Epithelial cell of proximal tubule (primary cell): ENCODE data around the gene SHROOM2. TPM values are rescaled to one million over a fixed set of nuclear protein-coding genes. Genes with fewer than 3 reads are reported as not detected.
A peak's percentile ranks its signal among the peaks of the same experiment; 100 is the strongest.

Experiments used
- DNase-seq: peaks from one replicate; pipeline ENCODE4 v3.0.0-alpha.2; 2011; ENCODE audit warnings: low read depth
- H3K4me3 ChIP-seq: 2 replicates; pipeline ENCODE4 v1.5.1; 2011; ENCODE audit warnings: low read depth, mild to moderate bottlenecking, low read length
- total RNA-seq: library from RNA; depleted of rRNA; stranded (reverse); fragments of >200 nt; gene quantifications from 2 replicates; pipeline ENCODE4 v1.2.3, GENCODE V29; 2015
- TF ChIP-seq, protein P1 (sequence below): conservative IDR thresholded peaks from 2 replicates; pipeline ENCODE4 v1.5.1; 2012; ENCODE audit warnings: low read depth, mild to moderate bottlenecking, low read length

SHROOM2 gene
- total RNA-seq, 1 donor from 2014 or later: 8.9 TPM

DNA sequence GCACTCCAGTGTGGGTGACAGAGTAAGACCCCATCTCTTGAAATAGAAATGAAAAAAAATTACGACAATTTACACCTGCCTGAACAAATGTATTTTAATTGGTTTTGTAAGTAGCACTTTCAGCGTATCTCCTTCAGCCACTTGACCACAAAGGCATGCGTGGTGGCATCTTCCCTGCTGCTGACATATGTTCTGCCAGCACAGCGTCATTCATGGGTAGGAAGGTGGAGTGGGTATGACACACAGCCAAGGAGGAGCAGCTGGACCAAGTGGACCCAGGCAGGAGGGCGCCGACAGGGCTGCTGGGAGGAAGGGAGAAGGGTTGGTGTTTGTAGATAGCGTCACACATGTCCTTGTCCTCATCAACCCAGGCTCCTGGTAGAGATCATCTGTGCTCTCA lies 152.3 kb downstream of the SHROOM2 start:
- no peak for DNase-seq
- TF ChIP-seq, protein P1, sequence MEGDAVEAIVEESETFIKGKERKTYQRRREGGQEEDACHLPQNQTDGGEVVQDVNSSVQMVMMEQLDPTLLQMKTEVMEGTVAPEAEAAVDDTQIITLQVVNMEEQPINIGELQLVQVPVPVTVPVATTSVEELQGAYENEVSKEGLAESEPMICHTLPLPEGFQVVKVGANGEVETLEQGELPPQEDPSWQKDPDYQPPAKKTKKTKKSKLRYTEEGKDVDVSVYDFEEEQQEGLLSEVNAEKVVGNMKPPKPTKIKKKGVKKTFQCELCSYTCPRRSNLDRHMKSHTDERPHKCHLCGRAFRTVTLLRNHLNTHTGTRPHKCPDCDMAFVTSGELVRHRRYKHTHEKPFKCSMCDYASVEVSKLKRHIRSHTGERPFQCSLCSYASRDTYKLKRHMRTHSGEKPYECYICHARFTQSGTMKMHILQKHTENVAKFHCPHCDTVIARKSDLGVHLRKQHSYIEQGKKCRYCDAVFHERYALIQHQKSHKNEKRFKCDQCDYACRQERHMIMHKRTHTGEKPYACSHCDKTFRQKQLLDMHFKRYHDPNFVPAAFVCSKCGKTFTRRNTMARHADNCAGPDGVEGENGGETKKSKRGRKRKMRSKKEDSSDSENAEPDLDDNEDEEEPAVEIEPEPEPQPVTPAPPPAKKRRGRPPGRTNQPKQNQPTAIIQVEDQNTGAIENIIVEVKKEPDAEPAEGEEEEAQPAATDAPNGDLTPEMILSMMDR: no peak
- H3K4me3 ChIP-seq: no peak overlapping the region

DNA sequence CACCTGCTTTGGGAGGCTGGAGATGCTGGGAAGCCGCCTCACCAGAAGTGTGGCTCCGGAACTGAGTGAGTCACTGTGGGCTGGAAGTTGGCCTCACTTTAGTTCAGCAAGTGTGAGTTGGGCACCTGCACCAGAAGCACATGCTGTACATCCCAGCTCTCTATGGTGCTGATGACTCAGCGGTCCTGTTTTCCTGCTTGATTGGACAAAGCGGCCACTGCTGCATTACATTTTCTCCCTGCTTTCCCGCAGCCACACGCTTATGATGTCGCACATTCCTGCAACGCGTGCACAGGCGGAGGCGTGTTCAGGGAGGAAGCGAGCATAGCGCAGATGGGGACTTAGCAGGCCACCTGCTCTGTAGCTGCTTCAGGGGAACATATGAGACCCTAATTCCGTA lies 154.2 kb downstream of the SHROOM2 start:
- peak; percentile 49 for DNase-seq
- TF ChIP-seq, protein P1: no peak
- H3K4me3 ChIP-seq: no peak overlapping the region

DNA sequence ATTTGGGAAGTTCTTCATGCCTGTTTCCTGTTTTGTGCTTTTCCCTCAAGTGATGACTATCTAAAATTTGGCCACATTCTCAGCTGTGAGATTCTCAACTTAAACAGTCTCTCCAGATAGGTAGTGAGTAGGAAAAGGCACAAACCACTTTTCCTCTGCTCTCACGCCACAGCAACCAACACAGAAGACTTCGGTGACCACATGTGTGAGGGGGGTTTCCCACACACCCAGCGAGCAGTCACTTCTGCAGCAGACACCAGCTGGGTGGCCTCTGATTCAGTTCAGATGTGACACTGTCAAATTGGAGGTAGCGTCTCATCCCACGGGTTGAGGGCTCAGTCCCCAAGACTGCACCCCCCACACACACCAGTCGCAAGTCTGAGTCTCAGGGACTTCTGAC lies 155.9 kb downstream of the SHROOM2 start:
- TF ChIP-seq, protein P1: no peak
- no peak overlapping the region for H3K4me3 ChIP-seq
- no peak for DNase-seq

GRCh38 chrX:9943420-9943819 lies 157.2 kb downstream of the SHROOM2 start:
- no peak overlapping the region for H3K4me3 ChIP-seq
- TF ChIP-seq, protein P1: no peak
- DNase-seq: no peak

DNA sequence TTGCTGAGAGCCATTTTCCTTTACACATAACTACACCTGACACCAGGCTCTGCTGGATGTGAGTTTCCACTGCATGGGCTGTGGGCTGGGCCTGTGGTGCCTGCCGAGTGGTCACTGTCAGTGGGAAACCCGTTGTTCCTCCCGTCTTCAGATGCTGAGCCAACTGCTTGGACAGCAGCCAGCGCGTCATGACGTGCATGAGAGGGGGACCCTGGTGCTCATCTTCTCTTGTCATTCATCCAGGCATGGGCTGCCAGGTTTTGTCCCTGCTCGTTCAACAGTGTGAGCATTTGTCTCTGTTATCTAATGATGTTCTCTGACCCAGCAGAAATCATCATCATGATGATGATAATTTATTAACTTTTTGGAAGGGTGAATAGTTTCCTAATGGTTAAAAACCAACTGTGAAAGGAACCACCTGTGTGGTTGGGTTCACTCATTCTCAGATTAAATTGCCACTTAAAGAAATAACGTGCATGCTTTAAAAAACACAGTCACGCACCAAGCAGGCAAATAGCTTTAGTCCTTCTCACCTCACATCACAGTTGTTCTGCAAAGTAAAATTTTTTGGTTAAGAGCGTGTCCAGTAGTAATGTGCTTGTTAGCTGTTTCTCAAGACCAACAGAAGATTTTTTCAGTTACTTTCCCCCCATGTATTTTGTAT lies 161.0 kb downstream of the SHROOM2 start:
- no peak for DNase-seq
- TF ChIP-seq, protein P1: no peak
- no peak overlapping the region for H3K4me3 ChIP-seq

DNA sequence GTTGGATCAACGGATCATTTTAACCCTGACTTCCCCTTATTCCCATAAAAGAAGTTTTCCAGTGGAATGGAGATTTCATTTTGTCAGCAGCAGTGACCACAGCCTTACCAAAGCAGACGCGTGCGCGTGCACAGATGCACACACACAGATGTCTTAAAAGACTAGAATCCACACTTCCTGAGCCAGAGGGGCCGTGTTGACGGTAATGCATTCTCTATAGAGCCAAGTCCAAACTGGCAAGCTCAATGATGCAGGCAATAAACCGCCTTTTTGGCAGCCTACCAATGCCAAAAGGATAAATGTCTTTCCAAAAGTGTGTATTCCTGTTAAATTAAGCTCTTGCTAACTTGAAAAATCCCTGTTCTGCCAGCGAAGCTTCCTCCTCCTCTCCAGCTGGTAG lies 162.2 kb downstream of the SHROOM2 start:
- H3K4me3 ChIP-seq: no peak overlapping the region
- DNase-seq: no peak
- TF ChIP-seq, protein P1: no peak

GRCh38 chrX:9952300-9952699 lies 166.1 kb downstream of the SHROOM2 start:
- TF ChIP-seq, protein P1: no peak
- DNase-seq: no peak
- no peak overlapping the region for H3K4me3 ChIP-seq
